Measurements from ENCODE around the gene IFT27.
A peak's percentile ranks its signal among the peaks of the same experiment; 100 is the strongest.

Gene IFT27

DNA sequence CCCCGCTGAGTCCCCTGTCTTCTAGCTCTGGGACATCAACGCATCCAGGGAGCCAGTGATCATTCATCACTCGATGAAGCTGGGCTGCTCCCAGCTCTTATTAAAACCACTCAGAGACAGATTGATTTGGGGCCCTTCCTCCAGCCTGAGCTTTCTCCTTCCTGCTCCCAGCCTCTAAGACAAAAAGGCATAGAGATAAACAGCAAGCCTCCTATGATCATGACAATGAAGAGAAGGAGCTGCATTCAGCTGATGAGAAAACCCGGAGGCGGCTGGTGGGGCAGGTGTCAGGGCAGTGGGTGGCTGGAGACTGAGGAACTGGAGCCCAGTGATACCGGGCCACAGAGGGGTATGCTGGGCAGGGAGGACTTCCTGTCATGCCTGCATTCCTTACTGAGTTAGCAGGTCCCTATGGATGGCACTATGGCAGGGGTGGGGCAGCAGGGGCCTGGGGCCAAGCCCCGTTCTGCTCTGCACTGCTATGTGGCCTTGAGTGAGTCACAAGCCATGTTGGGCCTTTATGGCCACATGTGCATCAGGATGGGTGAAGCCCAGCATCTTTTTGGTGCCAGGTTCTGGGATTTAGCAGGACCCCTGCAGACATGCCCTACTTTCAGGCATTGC is 20.7 kb upstream of the IFT27 start:
- no peak for DNase-seq

- DNase-seq: no peak
Observed at GRCh38 chr22:36795633-36796032, 19.7 kb upstream of the IFT27 start.

DNA sequence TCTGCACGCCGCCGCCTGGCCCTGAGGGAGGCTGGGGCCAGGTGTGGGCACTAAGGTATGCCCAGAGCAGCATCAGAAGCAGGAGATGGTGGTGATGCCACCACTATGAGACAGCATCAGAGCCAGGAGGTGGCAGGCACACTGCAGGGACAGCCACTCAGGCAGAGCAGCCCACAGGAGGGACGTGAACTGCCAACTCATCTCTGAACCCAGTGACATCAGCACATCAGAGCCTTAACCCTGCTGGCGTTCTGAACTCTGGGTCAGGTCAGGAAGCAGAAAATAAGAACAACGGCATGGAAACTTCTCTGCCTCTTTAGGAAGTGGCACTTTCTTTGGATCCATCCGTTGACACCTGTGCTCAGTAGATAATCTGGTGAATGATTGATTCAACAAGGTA is 14.7 kb upstream of the IFT27 start:
- DNase-seq: no peak

GRCh38 chr22:36787204-36787988 is 11.5 kb upstream of the IFT27 start:
- DNase-seq: no peak

GRCh38 chr22:36783743-36784142 is 7.8 kb upstream of the IFT27 start:
- no peak for DNase-seq

DNA sequence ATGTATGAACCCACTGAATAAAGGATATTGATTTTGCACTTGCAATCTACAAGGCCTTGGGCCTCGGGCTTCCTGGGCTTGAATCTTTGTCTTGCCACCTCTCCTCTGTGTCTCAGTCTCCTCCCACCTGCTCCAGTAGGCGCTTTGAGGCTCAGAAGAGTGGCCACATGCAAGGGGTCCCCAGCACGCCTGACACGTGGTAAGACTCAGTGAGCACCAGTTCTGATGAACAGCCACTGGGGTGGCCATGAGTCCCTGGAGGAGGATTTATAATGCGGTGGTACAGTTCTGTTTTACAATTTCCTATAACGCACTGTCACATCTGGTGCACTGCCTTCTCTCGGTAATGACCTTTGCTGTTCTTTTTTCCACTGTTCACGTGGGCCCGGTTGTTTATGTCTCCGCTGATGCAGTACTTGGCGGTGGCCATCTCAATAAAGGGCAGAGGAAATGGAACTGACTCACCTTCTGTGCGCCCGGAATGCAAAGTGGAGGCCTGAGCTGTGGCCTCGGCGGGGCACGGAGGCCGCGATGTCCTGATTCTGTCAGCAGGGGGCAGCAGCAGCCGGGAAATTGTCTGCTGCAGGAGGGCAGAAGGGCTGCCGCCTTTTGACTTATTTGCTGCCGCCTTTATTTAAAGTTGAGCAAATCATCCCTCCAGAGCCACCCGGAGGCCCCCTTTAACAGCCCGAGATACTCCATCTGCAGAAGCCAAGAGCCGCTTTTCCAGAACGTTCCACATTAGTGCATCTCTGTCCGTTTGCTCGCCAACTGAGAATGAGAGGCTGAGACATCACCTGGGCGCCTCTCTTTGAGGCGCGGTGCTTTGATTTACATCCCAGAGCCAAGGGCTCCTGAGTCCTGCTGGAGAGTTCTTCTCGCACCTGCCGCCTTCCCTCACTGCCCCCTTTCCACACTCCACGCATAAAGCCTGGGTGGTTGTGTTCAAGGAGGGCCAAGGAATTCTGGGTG is 6.0 kb upstream of the IFT27 start:
- peak; percentile 71 for DNase-seq

GRCh38 chr22:36778020-36778419 is 2.1 kb upstream of the IFT27 start:
- DNase-seq: no peak

- DNase-seq: no peak
Observed at GRCh38 chr22:36776722-36777121, 803 bp upstream of the IFT27 start.

- no peak for DNase-seq
Observed at GRCh38 chr22:36775586-36775963, 344 bp downstream of the IFT27 start.

DNA sequence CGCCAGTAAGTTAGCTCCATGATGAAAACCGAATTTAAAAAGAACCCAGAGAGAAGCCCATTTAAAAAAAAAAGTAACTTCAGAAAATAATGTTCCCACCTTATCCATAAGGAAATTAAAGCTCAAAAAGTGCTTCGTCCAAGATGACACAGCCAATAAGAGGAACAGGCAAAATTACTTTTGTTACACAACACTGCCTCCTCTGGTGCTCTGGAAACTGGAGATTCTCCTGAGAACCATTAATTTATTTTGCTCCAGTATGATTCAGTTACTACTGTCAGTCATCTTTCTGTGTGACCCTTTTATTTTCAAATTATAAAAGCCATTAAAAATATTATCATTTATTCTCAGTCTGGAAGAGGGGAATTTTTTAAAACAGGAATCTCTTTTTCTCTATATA is 2.0 kb downstream of the IFT27 start:
- no peak for DNase-seq

DNA sequence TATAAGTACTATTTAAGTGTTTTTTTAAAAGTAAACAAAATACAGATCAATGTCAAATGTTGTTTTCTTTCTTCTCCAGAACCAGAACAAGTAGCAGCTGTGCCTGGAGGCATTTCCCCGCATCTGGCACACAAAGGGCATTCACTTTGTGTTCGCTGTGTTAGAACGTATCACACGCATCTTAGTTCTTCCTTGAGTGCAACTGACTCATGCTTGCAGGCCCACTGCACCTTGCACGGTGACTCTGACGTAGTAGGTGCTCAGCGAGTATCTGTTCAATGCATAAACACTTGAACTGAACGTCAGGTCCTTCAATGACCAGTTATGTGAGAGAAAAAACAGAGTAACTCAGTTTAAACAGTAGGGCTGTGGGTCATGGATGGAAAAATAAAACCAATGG is 3.5 kb downstream of the IFT27 start:
- DNase-seq: no peak

- DNase-seq: no peak
Observed at GRCh38 chr22:36771356-36772063, 4.4 kb downstream of the IFT27 start.

DNA sequence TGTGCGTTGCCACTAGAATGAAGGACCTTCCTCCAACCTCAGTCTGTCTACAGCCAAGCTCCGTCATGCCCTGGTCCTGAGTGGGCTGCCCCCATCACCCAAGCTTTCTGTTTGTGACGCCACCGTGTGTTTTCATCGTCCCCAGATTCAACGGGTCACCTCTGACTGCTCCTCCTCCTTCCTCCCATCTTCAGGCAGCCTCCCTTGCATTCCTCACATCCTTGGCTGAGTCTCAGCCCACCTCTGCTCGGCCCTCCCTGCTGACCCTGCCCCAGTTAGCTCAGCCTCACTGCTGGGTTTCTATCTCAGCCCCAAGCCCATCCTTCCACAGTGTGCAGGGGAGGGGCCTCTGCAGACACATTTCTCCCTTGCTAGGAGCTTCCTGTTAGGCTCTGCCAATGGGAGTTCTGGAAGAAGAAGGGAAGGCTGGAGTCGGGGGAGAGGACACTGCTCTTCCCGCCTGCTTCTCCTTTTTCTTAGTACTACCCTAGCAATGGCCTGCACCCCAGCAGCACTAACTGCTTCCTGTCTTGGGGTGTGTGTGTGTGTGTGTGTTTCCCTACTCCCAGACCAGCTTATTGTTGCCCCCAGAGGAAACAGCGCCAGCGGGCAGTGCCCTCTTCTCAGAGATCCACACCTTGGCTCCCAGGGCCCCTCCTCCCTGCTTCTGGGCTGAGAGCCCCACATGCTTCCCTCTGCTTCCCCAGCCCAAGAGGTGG is 5.2 kb downstream of the IFT27 start:
- no peak for DNase-seq

DNA sequence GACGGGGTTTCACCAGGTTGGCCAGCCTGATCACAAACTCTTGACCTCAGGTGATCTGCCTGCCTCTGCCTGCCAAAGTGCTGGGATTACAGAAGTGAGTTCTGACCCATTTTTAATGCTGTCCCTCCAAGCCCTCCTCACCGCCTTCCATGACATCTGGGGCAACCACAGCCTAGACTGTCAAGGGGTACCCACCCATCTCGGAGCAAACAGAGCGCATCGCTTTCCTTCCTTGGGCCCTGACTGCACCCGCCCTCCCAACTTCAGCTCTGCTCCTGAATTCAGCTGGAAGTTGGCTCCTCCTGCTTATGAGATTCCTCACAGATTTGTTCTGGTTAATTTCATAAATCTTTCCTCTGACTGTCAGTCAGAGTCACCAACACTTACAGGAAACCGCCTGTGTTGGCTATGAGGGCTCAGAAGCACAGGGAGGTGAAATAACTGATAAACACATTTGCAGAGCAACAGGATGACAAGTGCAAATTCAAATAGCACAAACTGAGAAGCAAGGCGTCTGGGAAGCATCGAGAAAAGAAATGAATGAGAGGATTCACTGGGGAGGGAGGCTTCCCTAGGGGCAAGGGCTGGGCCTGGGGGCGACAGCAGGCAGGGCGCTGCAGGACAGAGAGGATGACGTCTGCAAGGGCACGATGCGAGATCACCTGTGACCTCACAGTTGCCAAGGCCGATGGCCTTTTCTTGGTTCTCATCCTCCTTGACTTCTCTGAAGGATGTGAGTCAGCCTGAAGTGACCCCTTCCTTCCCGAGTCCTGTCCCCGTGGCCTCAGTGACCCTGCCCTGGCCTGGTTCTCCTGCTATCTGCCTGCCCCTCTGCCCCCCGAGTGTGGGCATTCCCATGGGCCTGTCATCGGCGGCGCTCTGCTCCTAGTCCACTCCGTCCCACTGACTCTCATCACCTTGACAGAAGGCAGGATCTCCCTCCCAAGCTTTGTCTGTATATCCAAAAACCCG is 6.1 kb downstream of the IFT27 start:
- no peak for DNase-seq

- DNase-seq: peak; percentile 8
Observed at GRCh38 chr22:36768616-36769015, 7.3 kb downstream of the IFT27 start.

- DNase-seq: peak; percentile 2
Observed at GRCh38 chr22:36768141-36768540, 7.8 kb downstream of the IFT27 start.

DNA sequence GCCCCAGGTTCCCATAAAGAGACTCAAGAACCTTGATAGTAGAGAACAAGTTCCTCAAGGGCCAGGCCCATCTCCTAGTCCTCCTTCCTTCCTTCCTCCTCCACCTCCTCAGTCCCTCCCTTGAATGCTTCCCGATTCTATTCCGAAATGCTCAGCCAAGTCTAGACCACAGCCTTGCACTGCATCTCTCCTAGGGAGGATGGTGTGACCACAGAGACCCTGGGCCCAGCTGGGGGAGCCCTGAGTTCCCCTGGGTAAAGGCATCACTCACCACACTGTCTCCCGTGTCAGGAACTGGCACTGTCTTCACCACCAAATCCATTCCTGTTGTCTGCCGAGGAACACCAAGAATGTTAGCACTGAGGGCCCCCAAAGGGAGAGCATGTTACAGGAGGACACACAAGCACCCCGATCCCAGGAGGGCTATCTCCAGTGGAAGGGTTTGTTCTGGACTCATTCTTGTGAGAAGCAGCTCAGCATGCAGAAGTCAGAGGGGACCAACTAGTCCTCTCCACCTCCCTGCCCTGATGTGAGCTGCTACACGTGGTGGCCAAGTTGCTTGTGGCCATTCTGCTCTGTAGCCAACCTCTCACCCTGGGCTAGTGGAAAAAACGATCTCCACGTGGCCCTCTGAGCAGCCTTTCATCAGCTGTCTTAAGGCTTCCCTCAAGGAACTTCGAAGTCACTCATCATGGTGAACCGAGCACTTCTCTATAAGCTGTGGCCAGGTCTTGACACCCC is 8.7 kb downstream of the IFT27 start:
- DNase-seq: peak; percentile 5

- DNase-seq: peak; percentile 16
Observed at GRCh38 chr22:36765943-36766450, 9.9 kb downstream of the IFT27 start.

- peak; percentile 15 for DNase-seq
Observed at GRCh38 chr22:36765131-36765942, 10.6 kb downstream of the IFT27 start.
